ENCODE data around the gene EVX2.

The EVX2 gene

DNA sequence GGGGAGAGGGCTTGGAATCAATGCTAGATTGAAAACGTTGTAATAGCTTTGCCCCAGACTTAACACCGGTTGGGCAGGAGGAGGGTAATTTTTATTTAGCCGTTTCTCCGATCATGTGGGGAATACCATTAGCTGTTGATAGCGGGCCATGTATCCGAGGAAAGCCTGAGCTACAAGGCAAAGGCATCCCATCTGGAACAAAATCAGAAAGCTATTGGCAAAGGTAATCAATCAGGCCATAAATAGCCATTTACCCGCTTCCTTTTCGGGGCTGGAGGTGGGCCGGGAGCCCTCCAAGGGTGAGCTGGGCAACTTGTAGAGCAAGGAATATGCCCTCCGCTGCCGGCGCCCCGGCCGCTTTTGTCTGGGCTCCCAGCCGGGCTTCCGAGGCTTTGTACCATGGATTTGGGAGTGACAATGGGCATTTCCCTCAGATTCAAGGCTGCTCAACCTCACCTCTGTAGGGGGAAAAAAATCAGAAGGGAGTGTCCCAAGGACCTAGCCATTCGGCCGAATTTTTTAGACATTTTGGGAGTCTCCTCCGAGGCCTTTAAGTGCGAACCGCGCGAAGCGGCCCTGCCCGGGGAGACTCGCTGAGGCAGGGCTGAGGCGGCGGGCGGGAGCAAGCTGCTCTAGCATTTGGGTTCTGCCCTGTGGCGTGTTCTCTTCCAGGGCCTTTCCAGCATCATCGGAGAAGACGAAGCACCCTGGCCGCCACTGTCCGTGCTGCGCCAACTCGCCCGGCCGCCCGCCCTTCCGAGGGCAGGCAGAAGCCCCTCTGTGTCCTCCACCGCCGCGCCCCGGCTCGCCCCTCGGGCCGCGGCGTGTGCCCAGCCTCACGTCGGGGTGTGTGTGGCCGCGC lies 37.7 kb upstream of the EVX2 start:
- peak; percentile 34 for DNase-seq

GRCh38 chr2:176120364-176121189 lies 36.8 kb upstream of the EVX2 start:
- no peak for DNase-seq

DNA sequence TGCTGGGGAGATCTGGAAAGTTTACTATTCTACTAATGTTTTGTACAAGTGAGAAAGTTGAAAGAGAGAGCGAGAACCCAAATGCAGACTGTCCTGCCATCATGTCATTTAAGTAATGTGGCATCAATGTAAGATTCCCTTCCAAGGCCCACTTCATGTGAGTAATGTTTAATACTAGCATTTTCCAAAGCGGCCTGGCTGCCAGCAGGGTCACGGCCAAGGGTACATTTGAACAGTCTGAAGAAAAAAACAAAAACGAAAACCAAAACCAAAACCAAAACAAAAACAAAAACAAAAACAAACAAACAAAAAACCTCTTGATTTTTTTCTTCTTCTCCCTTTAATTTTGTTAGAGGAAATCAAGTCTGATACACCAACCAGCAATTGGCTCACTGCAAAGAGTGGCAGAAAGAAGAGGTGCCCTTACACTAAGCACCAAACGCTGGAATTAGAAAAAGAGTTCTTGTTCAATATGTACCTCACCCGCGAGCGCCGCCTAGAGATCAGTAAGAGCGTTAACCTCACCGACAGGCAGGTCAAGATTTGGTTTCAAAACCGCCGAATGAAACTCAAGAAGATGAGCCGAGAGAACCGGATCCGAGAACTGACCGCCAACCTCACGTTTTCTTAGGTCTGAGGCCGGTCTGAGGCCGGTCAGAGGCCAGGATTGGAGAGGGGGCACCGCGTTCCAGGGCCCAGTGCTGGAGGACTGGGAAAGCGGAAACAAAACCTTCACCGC lies 35.0 kb upstream of the EVX2 start:
- peak; percentile 53 for DNase-seq

- DNase-seq, result no peak
These were observed 34.1 kb upstream of the EVX2 start for GRCh38 chr2:176117823-176118371.

DNA sequence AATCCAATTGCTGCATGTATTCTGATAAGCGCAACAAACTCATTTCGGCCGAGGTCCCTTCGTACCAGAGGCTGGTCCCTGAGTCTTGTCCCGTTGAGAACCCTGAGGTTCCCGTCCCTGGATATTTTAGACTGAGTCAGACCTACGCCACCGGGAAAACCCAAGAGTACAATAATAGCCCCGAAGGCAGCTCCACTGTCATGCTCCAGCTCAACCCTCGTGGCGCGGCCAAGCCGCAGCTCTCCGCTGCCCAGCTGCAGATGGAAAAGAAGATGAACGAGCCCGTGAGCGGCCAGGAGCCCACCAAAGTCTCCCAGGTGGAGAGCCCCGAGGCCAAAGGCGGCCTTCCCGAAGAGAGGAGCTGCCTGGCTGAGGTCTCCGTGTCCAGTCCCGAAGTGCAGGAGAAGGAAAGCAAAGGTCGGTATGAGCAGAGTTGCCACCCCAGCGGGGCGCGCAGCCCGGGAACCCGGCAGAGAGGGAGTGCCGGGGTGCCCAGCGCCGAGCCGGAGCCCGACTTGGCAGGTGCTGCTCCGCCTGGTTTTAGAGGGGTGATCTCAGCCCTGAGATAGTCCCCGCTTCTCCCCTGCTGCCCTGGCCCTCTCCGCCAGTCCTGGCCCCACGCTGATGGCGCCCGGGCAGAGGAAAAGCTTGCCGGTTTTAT lies 33.5 kb upstream of the EVX2 start:
- no peak for DNase-seq

- no peak for DNase-seq
These were observed 32.4 kb upstream of the EVX2 start, which contains the start of gene HOXD10 for GRCh38 chr2:176115883-176116813. TSS of gene HOXD10 (plus strand) at chr2:176116778. CDS start at chr2:176116834, 56 bp downstream.

DNA sequence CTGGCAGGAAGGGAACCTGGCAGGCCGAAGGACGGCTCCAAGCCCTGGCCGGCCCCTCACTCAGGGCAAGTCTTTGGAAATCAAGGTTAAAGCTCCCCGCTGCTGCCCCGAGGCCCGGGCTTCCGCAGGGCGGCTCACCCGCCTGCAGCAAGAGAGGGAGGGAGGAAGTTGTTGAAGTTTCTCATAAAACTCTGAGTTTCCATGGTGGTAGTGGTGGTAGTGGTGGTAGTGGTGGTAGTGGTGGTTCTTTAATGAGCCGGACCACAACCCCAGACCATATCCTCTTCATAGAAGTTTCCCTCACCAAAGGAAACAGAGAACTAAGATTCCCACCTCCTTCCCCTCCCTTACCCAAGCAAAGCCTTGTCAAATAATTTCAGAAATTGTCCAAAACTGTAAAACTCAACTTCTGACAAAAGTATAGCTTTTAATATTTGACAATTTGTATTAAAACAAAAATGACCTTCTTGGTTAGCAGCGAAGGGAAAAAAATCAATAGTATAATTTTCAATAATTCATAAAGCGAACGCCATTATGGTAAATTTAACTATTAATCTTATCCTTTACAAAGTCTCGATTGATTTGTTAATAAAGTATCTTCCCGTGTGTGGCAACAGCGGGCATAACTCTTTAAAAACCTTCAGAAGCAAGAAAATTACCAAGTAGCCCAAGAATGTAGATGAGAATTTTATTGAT lies 31.3 kb upstream of the EVX2 start:
- no peak for DNase-seq

- DNase-seq, result no peak
These were observed 30.6 kb upstream of the EVX2 start for GRCh38 chr2:176114120-176114929.

GRCh38 chr2:176112375-176113302 lies 28.9 kb upstream of the EVX2 start:
- DNase-seq, result no peak

DNA sequence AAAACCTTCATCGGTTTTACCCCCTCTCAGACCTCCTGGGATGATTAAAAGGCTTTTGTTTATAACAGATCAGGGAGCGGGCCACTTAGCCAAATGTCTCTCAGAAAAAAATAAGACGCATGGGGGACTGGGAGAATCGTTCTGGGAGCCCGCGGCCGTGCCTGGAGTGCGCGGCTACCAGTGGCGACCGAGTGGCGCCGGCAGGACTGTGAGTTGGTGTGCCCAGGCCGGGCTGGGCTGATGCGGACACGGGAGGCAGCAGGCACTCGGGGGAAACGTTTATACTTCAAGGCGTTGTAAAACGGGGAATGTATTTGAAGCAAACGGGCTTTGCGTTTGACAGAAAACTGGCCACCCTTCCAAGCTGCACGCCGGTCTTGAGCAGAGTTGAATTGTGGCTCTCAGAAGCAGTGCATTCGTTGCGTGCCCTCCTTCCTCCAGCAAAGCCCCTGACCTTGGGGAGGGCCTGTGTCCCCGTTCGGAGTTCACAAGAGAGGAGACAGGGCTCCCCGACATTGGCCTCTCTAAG lies 28.1 kb upstream of the EVX2 start:
- no peak for DNase-seq

DNA sequence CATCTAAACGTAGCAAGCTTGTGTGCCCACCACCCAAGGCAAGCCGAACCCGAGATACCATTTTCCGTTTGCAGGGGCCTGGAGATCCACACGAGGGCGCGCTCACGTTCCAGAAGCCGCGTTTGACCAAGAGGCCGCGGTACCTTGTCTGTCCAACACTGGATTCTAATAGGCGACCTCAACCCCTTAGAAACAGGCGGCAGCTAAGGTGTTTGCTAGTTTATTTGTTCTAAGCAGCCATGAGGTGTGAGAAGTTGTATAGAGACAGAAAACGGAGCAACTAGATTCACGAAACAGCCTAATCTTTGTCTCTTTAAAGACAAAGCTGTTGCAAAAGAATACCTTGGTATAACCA lies 27.5 kb upstream of the EVX2 start:
- DNase-seq, result peak; percentile 54

DNA sequence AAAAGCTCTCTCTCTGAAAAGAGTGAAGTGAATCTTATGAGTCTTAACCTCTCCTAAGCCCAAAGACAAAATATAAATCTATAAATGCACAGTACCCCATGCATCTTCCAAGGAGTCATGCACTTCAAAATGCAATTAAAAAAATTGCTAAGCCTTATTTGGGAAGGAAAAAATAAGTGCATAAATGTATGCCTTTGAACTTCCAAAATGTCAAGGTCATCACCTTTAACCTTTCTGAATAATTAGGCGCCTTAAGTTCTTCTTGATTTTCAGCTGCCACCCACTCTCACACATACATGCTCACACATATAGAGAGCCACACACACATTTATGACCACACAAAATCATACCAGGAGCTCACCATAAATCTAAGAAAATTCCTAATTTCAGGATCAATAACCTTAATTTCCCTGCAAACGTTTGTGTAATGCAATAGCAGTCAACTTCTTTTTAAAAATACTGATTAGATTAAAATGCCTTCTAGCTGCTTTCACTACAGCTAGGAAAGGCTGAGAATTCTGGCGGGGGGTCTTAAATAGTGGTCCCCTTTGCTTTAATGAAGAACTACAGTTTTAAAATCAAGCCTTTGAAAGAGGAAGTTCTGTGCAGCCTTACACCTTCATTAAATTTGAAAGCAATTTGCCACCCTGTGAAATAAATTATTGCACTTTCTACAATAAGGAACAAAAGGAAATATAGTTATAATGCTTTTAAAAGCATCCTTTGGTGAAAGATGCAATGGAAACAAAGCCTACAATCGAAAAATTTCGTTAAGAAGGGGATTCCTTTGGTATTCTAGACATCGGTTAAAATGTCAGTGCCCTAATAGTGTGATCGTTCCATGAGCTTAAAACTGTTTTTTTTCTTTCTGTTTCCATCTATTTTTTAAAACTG lies 26.9 kb upstream of the EVX2 start:
- no peak for DNase-seq

DNA sequence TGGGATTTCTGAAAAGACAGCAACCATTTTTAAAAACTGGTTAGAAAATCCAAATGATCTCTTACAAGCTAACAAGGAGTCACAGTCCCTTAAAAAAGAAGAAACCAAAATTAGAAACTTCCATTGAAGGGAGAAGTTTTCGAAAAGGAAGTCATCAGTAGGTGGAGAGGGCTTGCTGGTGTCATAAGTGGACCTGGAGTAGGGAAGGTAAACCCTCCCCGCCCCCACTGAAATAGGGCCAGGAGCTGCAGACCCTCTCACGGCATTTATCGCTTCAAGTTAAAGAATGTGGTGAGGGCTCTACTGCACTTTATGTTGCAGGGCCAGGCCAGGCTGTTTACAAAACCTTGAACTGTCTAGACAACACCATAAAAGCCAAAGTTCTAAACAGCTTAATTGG lies 26.2 kb upstream of the EVX2 start:
- DNase-seq, result no peak

GRCh38 chr2:176109192-176109901 lies 25.6 kb upstream of the EVX2 start:
- no peak for DNase-seq

GRCh38 chr2:176107731-176108181 lies 24.0 kb upstream of the EVX2 start:
- no peak for DNase-seq
